SIG-M5 (cell line): ENCODE results near the gene TRIM65.
A peak's percentile ranks its signal among the peaks of the same experiment; 100 is the strongest.
"Not testable (repeated sequence)": the region's sequence is repeated elsewhere in the genome, so short reads cannot be mapped to it uniquely, and the experiment has no call there.

Experiments used
- DNase-seq: peaks from one replicate; lab custom pipeline; 2025; lab: John Stamatoyannopoulos, UW

TRIM65 gene

GRCh38 chr17:75875182-75875939 lies 21.4 kb downstream of the TRIM65 start:
- DNase-seq: no peak

GRCh38 chr17:75874323-75875181 lies 22.2 kb downstream of the TRIM65 start:
- no peak for DNase-seq

- DNase-seq: no peak
Measured at GRCh38 chr17:75873587-75874322, 23.0 kb downstream of the TRIM65 start.

DNA sequence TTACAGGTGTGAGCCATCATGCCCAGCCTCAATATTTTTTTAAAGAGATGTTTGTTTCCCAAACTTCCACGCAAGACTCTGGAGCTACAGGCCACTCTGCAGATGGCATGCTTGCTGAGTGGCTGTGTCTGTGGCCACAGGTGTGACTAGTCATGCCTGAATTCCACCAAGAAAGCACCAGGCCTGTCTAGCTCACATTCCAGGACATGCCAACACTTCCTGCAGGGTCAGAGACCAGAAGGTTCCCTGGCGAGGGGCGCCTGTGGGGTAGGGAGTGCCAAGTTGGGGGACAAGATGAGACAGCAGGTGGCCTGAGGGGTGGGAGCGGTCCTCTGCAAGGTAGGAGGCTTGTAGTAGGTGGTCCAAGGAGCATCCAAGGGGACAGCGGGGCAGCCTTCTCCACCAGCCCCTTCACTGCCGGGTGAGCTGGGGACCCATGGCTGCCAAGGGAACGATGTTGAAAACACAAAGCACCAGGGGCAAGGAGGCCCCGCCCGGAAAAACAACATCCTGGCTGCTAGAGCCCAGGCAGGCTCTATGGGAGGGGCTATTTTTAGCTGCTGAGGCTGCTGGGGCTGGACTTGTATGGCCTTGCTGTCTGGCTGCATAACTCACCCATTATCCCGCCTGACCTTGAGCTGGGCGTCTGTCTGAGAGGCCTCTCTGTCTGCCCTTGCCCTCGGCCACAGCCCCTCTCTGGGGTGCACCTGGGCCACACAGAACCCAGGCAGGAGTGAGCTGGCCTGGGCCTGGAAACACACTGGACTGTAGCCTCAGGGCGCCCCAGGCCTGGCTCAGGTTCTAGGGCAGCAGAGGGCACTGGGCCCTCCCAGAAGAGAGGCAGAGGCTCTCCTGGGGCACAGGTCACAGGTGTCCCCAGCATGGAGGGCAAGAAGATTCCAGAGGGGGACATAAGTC lies 24.1 kb downstream of the TRIM65 start:
- no peak for DNase-seq

GRCh38 chr17:75870228-75870627 lies 26.5 kb downstream of the TRIM65 start:
- not testable (repeated sequence) for DNase-seq

- DNase-seq: no peak
Measured at GRCh38 chr17:75869282-75870141, 27.2 kb downstream of the TRIM65 start.

GRCh38 chr17:75868730-75869281 lies 27.9 kb downstream of the TRIM65 start:
- DNase-seq: not testable (repeated sequence)

DNA sequence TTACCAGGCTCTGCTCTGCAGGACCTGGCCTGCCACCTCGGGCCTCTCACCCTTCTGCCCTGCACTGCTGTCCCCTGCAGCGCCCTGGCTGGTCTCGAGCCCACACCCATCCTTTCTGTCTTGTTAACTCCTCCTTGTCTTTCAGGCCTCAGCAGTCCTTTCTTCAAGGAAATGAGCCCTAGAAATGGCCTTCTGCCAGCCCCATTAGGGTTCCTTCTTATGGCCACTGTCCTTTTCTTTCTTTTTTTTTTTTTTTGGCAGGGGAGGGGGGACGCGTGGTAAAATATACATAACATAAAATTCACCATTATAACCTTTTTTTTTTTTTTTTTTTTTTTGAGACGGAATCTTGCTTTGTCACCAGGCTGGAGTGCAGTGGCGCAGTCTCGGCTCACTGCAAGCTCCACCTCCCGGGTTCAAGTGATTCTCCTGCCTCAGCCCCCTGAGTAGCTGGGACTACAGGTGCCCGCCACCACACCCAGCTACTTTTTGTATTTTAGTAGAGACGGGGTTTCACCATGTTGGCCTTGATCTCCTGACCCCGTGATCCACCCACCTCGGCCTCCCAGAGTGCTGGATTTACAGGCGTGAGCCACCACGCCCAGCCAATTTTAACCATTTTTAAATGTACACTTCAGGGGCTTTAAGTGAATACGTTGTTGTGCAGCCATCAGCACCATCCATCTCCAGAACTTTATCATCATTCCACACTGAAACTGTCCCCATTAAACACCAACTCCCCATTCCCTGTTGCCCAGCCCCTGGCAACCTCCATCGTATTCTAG lies 31.2 kb downstream of the TRIM65 start:
- not testable (repeated sequence) for DNase-seq

DNA sequence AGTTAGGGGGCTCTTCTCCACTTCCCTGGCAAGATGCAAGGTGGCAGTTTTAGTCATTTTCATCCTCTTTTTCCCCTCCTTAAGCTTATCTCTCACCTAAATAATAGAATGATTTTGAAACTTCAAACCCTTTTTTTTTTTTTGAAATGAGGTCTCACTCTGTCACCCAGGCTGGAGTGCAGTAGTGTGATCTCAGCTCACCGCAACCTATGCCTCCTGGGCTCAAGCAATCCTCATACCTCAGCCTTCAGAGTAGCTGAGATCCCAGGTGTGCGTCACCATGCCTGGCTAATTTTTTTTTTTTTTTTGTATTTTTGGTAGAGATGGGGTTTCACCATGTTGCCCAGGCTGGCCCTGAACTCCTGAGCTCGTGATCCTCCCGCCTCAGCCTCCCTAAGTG lies 31.9 kb downstream of the TRIM65 start:
- not testable (repeated sequence) for DNase-seq

GRCh38 chr17:75864448-75864871 lies 32.3 kb downstream of the TRIM65 start:
- DNase-seq: no peak

GRCh38 chr17:75861927-75862317 lies 34.8 kb downstream of the TRIM65 start:
- no peak for DNase-seq

GRCh38 chr17:75859358-75859757 lies 37.4 kb downstream of the TRIM65 start:
- DNase-seq: not testable (repeated sequence)

DNA sequence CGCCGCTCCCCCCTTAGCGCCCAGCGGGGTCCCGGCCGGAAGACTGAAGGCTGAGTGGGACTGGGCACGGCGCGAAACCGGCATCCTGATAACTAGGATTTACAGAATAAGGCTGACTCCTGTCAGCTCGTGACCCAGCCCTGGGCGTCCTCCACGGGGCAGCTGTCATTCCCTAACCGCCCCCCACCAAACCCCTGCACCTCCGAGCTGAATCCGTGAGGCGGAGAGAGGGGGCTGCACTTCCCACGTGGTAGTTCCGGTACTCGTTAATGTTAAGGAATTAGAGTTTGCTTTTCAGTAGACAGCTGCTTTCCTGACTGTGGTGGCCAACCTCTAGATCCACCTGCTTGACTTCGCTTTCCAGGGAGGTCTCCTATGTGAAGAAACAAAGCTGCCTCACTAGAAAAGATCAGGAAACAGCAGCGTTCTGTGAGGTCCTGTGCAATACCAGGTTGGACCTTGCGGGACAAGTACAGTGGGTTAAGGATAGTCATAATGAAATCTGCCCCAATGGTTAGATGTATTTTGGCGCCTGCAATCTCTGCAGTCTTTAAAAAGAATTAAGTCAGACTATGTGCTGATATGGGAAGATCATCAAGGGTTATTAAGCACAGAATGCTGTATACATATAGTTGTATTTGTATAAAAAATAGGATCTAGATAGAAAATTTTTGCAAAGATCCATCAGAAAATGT lies 40.5 kb downstream of the TRIM65 start:
- DNase-seq: no peak

GRCh38 chr17:75855310-75856061 lies 41.3 kb downstream of the TRIM65 start, which contains the start of gene WBP2:
Gene WBP2 (minus strand): TSS chr17:75855335. CDS start chr17:75855297, 38 bp downstream.
- peak; percentile 100 for DNase-seq

DNA sequence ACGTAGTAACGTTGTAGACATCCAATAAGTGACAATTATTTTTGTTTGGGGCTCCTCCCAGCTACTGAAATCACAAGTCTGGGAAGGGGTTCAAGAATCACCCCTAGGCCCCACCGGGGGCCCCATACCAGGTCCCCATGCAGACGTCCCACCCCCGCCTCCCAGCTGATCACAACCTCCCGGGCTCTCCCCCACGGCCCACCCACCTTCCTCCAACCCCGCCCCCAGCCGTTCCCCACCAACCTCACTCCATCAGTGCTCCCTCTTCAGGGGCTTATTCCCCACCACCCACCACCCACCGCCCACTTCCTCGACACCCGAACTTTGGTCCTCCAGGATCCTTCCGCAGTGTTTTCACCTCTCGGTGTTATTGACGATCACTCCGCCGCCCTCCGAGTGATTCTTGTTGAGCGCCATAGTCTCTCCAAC lies 41.9 kb downstream of the TRIM65 start:
- DNase-seq: no peak

DNA sequence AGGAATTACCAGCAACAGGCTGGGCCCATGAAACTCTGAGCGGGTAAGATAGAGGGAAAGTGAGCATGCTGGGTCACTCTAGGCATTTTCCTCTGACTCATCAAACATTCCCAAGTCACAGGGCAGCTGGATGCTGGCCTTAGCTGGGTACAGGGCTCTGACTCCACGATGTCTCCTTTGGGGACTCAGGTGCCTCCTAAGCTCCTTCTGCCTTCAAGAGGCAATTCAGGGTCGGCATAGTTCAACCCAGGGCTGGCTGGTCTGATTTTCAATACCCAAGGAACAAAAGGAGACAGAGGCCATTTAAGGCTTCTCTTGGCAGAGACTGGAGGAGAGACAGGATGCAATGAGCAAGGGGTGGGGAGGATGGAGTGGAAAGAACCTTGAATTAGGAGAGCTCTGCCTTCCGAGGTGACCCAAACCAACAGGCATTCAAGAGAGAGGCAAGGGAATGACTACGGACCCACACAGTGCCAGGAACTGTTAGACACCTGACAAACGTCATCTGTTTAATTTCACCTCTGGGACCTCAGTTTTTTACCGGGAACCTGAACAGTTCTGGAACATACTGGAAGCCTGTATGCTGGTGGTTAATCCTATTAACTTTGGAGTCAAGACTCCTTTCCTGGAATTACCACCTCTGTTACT lies 42.5 kb downstream of the TRIM65 start:
- no peak for DNase-seq

- no peak for DNase-seq
Measured at GRCh38 chr17:75853433-75853832, 43.3 kb downstream of the TRIM65 start.
